ENCODE data around the gene LGI4. TPM values are rescaled to one million over a fixed set of nuclear protein-coding genes. Genes with fewer than 3 reads are reported as not detected.
"Not testable (repeated sequence)": the region's sequence is repeated elsewhere in the genome, so short reads cannot be mapped to it uniquely, and the experiment has no call there.

LGI4 gene
- polyA plus RNA-seq, 4 donors: 2.7 to 14.3 (median 3.5) TPM

DNA sequence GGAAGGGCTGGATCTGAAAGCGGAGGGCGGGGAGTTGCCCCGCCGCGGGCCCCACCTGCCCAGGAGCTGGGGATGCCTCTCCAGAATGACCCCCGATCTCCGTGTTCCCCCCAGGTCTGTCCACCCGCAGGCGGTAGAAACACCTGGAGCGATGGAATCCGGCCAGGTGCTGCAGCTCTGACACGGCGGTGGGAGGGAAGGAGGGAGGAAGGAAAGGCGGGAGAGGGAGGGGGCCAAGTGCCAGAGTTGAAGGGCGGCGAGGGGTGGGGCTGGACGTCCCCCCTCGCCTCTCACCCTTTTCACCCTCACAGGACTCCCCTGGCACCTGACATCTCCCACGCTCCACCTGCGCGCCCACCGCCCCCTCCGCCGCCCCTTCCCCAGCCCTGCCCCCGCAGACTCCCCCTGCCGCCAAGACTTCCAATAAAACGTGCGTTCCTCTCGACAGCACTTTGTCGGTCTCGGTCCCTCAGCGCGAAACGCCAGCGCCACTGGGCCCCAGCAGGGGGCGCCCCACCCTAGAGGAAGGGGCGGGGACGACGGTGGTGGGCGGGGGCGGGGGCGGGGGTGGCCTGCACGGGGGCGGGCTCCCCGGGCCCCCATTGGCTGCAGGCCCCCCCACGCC, 7.9 kb upstream of the LGI4 start:
- DNase-seq (ENCODE audit: low read depth in 4 of 4, low spot score in 3 of 4): no peak

DNA sequence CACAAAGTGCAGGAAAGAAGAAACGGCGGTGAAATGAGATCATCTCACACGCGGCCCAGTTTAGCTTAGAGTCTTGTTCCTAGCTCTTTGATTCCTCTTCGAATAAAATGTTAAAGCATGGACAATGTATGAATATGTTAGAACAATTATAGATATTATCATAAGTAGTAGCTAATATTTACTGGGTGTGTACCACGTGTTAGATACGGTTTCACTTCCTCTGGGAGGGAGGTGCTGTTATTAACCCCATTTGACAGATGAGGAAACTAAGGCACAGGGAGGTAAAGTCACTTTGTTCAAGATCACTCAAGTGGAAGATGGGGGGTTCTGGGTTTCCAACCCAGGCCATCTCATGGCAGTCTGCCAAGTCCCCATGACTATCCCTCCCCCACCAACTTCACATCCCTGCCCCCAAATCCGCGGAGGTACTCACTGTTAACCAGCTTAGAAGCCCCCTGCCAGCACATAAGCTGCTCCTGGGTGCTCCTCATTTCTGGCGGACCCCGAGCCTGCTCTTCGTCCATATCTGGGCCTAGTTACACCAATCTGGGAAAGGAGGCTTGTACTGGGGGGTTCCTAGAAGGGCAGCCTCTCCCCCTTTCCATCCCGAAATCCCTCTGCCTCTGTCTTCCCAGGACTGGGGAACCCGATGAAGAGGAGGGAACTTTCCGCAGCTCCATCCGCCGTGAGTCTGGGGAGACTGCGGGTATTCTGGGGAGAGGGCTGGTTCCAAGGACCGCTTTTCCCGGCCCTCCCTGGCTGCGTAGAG, 7.2 kb upstream of the LGI4 start:
- no peak for DNase-seq (ENCODE audit: low read depth in 4 of 4, low spot score in 3 of 4)

DNA sequence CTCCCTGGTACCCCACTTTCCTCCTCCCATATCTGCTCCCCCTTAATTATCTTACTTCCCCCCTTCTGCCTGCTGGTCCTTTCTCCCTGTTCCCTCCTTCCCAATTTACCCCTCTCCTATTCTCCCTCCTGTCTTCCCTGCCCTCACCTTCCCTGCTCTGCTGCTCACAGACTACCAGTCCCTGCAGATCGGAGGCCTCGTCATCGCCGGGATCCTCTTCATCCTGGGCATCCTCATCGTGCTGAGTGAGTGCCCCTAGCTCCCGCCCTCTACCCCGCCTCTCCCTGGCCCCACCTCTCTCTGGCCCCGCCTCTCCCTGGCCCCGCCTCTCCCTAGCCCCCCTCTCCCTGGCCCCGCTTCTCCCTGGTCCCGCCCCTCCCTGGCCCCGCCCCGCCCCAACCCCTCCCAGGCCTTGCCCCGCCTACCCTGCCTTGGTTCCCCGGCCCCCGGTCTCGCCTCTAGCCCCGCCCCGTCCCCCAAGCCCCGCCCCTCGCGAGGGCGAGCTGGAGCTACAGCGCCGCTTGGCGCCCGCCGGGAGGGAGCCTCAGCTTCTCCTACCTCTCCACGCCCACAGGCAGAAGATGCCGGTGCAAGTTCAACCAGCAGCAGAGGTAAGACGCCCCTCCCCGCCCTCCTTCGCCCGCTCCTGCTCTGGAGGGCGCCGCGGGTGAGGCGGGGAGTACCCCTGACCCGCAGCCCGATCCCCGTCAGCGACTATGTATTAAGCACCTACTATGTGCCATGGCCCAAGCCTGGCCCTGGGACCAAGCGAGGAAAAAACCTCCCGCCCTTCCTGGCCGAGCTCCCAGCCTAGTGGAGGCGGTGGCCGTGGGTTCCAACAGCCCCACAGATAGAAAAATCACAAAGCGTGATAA, 6.3 kb upstream of the LGI4 start:
- DNase-seq (ENCODE audit: low read depth in 4 of 4, low spot score in 3 of 4): no peak

DNA sequence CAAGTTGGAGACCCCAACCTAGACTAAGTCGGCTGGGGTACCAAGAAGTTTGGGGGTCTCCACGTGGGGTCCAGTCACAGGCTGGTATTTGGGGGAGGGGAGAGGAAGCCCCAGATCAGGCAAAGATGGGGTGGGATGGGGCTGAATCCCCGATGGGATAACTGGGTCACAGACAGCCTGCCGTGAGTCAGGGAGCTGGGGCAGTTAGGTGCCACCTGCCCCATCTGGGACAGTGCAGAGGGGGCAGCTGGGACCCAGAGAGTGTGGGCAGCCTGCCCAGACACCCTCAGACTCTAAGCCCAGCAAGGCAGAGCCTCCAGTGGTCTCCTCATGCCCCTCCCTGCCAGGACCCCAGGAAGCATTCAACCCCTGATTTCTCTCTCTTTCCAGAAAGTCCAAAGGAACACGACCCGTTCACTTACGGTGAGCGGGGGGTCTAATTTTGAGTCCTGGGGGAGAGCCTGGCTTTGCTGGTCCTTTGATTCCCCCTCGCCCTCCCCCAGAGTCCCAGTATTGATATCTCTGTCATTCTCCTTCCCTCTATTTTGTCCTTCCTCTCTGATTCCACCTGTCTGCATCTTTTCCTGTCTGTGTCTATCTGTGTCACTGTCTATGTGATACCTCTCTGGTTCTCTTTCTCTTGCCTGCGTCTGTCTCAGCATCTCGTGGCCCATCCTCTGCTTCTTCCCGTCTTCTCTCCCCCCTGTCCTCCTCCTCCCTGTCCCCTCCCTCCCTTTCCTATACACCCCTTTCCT, 5.5 kb upstream of the LGI4 start:
- DNase-seq (ENCODE audit: low read depth in 4 of 4, low spot score in 3 of 4): no peak

DNA sequence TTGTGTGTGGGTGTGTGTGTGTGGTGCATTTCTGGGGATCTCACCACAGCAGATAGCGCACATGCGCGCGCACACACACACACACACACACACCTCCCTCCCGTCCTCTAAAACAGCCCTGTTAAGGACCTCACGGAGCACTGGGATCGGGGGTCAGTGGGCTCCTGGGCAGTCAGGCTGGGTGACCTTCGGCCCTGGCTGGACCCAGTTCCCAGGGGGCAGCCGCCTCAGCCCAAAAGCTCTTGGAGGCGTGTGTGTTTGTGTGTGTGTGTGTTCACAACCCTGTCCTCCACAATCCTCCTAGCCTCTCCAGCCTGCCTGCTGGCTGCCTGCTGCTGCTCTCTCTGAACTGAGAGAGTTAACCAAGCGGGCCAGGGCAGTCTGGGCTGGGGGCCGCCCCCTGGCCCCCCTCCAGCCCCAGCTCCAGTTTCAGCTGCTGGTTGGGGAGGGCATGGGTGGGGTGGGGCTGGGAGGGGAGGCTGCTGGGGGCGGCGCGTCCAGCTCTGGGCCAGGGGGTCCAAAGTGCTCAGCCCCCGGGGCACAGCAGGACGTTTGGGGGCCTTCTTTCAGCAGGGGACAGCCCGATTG, 3.5 kb upstream of the LGI4 start, which contains the start of gene FXYD1:
Gene FXYD1, plus strand, starts transcription at position 520 of the 588 bp plus-strand sequence. CDS start 1,256 bp downstream, outside the sequence.
- no peak for DNase-seq (ENCODE audit: low read depth in 4 of 4, low spot score in 3 of 4)

DNA sequence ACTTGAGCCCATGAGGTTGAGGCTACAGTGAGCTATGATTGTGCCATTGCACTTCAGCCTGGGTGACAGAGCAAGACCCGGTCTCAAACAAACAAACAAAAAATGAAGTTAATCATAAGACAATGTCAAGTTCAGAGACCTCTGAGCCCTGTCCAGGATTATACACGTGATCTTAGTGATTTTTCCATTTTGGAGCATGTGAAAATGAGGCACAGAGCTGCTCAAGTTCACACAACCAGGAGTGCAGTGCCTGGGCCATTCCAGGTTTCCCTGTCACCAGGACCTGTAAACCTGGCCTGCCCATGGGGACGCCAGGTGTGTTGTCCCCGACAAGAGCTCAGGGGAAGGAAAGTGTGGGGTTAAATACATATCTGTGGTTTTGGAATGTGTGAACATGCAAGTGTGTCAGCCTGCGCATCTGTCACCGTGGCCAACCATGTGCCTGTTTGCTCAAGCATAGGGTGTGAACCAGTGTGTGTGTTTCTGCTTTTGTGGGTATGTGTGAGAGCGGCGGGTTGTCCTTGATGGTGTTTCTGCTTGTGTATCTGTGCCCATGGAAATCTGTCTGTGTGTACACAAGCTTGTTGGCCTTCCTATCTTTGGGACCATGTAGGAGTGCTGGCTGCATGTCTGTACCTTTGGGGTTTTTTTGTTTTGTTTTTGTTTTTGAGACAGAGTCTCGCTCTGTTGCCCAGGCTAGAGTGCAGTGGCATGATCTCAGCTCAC, 2.3 kb upstream of the LGI4 start:
- no peak for DNase-seq (ENCODE audit: low read depth in 4 of 4, low spot score in 3 of 4)

DNA sequence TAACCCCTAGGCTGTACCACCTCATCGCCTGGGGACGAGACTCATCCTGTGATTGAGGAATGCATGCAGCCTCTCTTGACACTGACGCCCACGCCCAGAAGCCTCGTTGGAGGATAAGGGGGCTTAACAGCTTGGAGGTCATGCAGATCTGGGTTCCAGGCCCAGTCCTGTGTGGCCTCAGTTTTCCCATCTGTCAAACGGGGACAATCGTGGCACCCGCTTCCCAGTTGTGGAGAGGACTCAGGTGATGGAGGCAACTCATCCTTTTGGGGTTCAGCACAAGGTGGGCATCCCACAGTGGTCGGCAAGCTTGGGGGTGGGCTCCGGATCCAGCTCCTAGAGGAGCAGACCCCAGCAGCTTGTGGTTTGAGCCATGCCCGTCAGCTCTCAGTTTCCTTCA, 1.4 kb upstream of the LGI4 start:
- no peak for DNase-seq (ENCODE audit: low read depth in 4 of 4, low spot score in 3 of 4)

DNA sequence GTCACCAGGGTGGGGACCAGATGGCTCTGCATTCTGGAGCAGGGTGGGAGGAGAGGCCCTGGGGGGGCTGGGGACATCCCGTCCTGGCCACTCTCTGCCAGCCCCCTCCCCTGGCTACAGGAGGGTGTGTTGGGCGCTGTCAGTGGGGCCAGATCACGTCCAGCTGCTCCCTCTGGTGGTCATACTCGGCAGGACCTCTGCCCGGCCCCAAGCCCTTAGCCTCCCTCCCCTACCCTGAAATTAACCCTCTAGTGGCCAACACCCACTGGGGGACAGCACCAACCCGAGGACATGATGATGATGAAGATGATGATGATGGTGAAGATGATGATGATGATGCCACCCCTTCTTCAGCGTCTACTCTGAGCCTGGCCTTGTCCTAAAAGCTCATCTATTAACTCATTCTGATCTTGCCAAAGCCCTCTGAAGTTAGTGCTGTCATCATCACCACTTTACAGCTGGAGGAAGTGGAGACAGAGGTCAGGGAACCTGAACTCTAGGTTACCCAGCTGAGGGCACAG, 590 bp upstream of the LGI4 start:
- DNase-seq (ENCODE audit: low read depth in 4 of 4, low spot score in 3 of 4): no peak

DNA sequence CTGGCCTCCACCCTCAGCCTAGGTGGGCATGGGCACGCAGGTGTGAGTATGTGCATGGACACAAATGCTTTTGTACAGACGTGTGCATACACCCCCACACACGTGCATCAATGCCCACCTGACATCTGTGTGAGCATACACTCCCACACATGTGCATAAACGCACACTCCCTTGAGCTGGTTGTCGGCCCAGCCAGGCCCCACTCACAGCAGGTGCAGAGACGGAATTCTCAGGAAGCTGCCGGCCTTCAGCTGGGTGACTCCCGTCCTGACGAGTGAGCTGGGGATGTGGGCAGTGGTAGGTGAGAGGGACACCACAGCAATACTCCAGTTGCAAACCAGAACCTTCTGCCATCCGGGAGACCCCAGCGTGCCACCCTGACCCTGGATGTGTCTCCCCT, 1.0 kb downstream of the LGI4 start:
- no peak for DNase-seq (ENCODE audit: low read depth in 4 of 4, low spot score in 3 of 4)

DNA sequence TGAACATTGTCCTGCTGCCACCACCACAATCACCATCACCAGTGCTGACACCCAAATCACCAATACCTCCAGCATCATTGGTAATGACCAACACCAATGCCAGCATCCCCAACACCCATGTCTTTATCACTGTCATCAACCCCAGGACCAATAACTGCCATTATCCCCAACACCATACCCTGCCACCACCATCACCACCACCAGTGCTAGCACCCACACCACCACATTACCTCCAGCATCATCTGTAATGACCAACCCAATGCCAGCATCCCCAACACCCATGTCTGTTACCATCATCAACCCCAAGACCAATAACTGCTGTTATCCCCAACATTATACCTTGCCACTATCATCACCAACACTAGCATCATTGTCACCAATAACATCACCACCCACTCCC, 2.6 kb downstream of the LGI4 start:
- DNase-seq (ENCODE audit: low read depth in 4 of 4, low spot score in 3 of 4): no peak

DNA sequence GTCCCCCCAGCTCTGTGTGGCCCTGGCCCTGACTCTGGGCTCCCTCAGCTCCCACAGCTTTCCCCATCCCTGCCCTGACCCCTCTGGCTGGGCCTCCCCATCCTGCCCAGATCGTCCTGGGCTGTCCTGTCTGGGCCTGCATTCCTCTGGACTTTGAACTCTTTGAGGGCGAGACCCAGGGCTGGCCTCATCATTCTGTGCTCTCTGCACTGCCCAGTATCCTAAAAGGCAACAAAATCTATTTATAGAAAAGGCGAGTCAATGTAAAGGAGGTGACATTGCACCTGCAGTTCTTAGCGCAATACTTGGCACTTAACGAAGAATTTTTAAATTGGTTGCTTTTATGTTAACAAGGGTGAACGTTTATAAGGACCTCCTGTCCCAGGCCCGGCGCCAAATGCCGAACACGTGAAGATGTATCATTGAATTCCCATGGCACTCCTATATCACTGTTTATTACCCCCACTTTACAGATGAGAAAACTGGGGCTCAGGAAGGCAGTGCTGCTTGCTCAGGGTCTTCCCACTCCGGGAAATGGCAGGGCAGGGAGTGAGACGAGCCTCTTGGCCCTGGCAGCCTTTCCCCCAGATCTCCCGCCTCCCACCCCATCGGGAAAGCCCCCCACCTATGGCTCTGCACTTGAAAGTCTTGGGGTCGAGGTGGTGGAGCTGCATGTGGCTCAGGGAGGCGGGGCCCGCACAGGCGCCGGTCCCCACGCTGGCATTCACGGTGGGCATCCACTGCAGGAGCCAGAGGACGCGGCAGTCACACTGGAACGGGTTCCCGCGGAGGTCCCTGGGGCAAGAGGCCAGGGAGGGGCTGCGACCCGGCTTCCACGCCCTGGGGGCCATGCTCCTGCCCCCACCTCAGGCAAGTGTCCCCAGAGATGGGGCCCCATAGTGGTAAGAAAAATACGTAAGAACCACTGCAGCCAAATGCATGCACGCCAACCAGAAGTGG, 3.8 kb downstream of the LGI4 start:
- DNase-seq (ENCODE audit: low read depth in 4 of 4, low spot score in 3 of 4): no peak

DNA sequence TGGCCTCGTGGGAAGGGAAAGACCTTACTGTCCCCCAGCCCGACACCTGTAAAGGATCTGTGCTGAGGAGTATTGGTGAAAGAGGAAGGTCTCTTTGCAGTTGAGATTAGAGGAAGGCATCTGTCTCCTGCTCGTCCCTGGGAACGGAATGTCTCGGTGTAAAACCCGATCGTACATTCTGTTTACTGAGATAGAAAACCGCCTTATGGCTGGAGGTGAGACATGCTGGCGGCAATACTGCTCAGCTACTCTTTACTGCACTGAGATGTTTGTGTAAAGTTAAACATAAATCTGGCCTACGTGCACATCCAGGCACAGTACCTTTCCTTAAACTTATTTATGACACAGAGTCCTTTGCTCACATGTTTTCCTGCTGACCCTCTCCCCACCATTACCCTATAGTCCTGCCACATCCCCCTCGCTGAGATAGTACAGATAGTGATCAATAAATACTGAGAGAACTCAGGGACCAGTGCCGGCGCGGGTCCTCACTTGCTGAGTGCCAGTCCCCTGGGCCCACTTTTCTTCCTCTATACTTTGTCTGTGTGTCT, 5.1 kb downstream of the LGI4 start:
- DNase-seq (ENCODE audit: low read depth in 4 of 4, low spot score in 3 of 4): not testable (repeated sequence)

DNA sequence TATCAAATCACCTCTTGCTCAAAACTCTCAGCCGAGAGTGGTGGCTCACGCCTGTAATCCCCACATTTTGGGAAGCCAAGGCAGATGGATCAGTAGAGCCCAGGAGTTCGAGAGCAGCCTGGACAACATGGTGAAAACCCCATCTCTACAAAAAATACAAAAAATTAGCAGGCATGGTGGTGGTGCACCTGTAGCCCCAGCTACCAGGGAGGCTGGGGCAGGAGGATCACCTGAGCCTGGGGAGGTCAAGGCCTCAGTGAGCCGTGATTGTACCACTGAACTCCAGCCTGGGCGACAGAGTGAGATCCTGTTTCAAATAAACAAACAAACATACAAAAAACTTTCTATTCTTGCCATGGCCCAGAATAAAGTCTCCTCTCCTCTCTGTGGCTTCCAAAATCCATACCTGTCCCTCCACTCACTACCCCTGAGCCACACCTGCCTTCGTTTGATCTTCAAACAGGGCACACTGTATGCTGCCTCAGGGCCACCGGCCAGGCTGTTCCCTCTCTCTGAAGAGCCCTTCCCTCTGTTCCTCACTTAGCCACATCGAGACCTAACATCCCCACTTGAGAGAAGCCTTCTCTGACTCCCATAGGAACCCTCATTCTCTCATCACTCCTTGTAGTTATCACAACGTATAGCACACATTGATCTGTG, 6.3 kb downstream of the LGI4 start:
- DNase-seq (ENCODE audit: low read depth in 4 of 4, low spot score in 3 of 4): no peak

DNA sequence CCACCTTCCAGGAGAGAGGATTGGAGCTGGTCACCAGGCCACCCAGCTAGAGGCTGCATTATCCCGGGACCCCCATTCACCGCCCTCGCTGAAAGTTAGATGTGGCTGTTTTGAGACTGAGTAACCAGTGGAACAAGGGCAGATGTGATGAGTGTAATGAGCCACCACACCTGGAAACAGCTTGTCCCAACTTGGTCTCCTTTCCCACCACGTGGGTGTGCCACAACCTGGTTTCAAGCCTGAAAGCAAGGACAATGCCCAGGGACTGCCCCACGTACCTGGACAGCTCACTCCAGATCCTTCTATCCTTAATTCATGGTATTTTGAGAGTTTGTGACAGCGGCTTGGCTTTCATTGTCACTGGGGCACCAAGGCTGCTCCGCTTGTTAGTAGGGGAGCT, 7.0 kb downstream of the LGI4 start:
- DNase-seq (ENCODE audit: low read depth in 4 of 4, low spot score in 3 of 4): no peak

DNA sequence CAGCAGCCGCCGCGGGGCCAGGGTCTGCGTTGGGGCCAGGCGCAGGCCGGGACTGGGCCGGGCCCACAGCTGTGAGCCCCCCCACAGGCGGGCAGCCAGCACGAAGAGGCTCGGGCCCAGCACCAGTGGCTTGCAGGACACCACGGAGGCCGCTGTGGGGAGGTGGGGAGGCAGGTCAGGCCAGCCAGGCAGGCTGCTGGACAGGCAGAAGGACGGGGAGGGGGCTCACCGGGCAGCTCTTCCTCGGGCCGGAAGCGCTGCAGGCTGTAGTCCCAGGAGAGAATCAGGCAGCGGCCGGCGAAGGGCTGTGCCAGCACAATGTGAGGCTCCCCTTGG, 8.3 kb downstream of the LGI4 start:
- no peak for DNase-seq (ENCODE audit: low read depth in 4 of 4, low spot score in 3 of 4)

DNA sequence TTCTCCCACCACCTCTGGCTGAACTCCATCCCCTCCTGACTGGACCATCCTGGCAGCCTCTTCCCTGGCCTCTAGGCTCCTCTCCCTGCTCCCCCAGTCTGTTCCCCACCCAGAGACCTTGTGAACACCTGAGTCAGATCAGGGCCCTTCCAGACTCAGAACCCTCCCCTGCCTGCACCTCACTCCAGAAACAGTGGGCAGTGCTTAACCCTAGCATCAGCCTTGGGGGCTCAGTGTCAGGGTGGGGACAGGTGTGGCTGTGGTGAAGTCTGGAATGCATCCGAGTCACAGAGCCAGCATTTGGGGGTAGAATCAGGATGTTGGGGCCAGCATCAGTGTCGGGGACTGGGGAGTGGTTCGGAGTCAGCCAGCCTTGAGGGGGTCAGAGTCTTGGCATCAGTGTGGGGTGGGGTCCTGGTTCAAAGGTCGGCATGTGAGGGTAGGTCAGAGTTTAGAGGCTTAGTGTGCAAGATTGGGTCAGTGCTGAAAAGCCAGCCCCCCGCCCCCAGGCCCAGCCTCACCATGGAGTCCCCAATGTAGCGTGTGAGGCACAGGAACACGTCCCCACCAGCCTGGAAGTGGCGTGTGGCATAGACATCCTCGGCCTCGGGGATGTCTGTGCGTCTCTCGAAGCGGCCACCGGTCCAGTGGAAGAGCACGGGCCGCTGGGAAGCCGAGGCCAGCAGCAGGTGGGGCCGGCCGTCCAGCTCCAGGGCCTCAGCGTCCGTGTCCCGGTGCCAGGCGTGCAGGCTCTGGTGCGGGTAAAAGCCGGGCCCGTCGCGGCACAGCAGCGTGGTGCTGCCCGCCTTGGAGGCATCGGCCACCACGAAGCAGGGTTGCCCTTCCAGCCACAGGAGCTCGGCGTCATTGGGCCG, 8.9 kb downstream of the LGI4 start:
- DNase-seq (ENCODE audit: low read depth in 4 of 4, low spot score in 3 of 4): no peak

DNA sequence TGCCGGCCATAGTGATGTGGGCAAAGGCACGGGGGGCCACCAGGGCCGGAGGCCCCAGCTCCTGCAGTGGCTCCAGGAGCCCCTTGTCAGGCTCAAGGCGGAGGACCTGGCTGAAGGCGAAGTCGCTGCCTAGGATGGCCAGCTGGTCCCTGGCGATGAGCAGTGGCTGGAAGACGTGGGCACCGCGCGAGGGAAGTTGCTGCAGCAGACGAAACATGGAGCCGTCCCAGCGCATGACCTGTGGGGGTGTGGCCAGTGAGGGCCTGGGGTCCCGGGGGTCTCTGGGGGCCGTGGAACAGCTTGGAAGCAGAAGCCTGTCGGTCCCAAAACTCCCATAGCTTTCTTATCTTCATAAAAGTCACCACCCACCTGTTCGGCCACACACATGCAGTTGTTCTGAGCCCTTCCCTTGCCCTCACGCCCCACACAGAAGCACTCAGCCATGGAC, 9.6 kb downstream of the LGI4 start:
- no peak for DNase-seq (ENCODE audit: low read depth in 4 of 4, low spot score in 3 of 4)
